Activated naive CD8-positive, alpha-beta T cell (primary cell): ENCODE data around the gene NEK6.

Source experiments
- H3K27ac Mint-ChIP-seq: one replicate; pipeline ENCODE4 v1.8.0; 2021; ENCODE audit warnings: mixed read lengths
- H3K27me3 Mint-ChIP-seq: one replicate; pipeline ENCODE4 v1.8.0; 2021; ENCODE audit warnings: mixed read lengths
- H3K36me3 Mint-ChIP-seq: one replicate; pipeline ENCODE4 v1.8.0; 2021; ENCODE audit warnings: mixed read lengths
- H3K4me1 Mint-ChIP-seq: one replicate; pipeline ENCODE4 v1.8.0; 2021; ENCODE audit warnings: low read depth, mixed read lengths
- H3K4me3 Mint-ChIP-seq: one replicate; pipeline ENCODE4 v1.8.0; 2021; ENCODE audit warnings: mild to moderate bottlenecking, mixed read lengths
- H3K9me3 Mint-ChIP-seq: one replicate; pipeline ENCODE4 v1.8.0; 2021; ENCODE audit warnings: low read depth, mixed read lengths

The NEK6 gene

DNA sequence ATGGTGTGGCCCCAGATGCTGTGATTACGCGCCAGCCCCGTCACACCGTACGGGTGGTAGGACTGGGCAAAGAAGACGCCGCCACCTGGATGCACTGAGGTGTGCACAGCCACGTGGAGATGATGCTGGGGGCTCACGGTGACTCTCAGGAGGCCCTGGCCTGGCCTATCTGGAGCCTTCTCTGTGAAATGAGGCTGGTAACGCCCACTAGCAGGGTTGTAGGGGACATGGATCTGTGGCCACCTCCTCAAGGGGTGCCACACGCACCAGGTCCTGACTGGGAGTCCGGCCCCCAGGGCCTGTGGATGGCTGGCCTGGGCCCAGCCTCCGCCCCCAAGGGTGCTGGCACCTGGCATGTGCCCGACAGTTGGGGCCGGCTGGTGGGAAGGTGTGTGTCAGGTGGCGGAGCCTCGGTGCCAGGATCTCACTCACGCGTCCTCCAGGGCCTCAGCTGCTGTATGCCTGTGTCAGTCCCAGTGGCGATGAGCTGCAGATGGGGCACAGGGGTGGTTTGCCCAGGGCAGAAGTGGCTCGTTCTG, 32.4 kb downstream of the NEK6 start:
- H3K4me1 Mint-ChIP-seq = peaks cover 51% of the 10 kb centered on the region
- H3K9me3 Mint-ChIP-seq = no peaks in the 10 kb centered on the region
- H3K4me3 Mint-ChIP-seq = no peak overlapping the region
- peaks cover 2% of the 10 kb centered on the region for H3K36me3 Mint-ChIP-seq
- H3K27me3 Mint-ChIP-seq = peaks cover 1% of the 10 kb centered on the region
- H3K27ac Mint-ChIP-seq = no peak overlapping the region

DNA sequence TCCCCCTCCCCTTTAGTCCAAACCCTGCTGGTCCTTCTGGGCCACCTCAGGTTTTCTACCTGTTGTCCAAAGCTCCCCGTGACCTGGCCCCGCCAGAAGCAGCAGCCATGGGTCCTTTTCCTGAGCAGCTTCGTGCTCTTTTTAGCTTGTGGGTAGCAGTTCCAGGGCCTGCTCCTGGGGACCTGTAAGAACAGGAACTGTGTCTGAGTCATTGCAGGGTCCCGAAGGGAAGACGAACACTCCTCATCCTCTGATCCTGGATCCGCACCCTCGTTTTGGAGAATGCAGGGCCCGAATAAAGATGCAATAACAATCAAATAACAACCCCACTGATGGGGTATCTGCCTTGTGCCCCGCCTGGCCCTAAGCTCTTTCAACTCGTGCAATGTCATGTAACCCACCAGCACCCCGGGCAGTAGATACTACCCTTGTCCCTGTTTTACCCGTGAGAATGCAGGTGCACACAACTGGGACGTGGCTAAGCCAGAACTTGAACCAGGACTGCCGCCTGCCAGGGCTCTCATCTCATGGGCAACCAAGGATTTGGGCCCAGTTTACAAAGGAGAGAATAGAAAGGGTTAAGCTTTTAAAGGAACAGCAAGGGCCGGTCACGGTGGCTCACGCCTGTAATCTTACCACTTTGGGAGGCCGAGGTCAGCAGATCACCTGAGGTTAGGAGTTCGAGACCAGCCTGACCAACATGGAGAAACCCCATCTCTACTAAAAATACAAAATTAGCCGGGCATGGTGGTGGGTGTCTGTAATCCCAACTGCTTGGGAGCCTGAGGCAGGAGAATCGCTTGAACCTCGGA, 33.2 kb downstream of the NEK6 start:
- peaks cover 2% of the 10 kb centered on the region for H3K36me3 Mint-ChIP-seq
- H3K27me3 Mint-ChIP-seq = peaks cover 1% of the 10 kb centered on the region
- H3K4me1 Mint-ChIP-seq = peaks cover 47% of the 10 kb centered on the region
- H3K27ac Mint-ChIP-seq = peak overlapping the region; percentile 24
- peak overlapping the region; percentile 64 for H3K4me3 Mint-ChIP-seq
- H3K9me3 Mint-ChIP-seq = no peaks in the 10 kb centered on the region

DNA sequence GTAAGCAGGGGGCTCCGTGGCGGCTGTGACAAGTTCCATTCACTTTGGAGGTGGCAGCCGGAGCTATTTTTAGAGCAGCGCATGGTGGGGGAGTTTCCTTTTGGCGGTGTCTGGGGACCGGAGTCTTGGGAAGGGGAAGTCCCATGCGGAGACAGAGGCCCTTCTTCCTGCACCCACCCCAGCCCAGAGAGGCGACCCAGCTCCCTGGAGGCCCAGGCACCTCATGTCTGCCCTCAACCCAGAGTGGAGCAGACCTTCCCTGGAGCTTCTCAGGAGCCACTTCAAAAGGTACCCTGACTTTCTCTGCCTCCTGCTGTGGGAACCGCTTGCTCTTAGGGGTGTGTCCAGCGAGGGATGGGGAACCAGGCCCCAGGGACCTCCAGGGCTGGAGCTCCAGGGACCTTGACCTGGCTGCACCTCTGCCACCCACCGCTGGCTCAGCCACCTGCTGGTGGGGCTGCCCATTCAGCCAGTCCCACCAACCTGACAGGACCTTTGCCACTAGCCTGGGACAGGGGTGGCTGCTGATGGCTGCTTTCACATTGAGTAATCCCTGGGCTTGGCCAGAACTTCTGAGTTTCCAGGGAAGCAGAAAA, 34.1 kb downstream of the NEK6 start:
- Mint-ChIP-seq H3K27me3 (peaks cover 1% of the 10 kb centered on the region), H3K4me1 (peaks cover 38% of the 10 kb centered on the region), H3K36me3 (peaks cover 2% of the 10 kb centered on the region), H3K9me3 (no peaks in the 10 kb centered on the region), H3K4me3 (peak overlapping the region; percentile 64), H3K27ac (peak overlapping the region; percentile 28)

GRCh38 chr9:124292696-124293593, 35.2 kb downstream of the NEK6 start:
- H3K27ac Mint-ChIP-seq = peak overlapping the region; percentile 47
- peaks cover 33% of the 10 kb centered on the region for H3K4me1 Mint-ChIP-seq
- peak overlapping the region; percentile 64 for H3K4me3 Mint-ChIP-seq
- H3K27me3 Mint-ChIP-seq = peaks cover 1% of the 10 kb centered on the region
- H3K36me3 Mint-ChIP-seq = peaks cover 2% of the 10 kb centered on the region
- no peaks in the 10 kb centered on the region for H3K9me3 Mint-ChIP-seq

- H3K4me3 Mint-ChIP-seq = peak overlapping the region; percentile 64
- H3K27me3 Mint-ChIP-seq = peaks cover 1% of the 10 kb centered on the region
- no peak overlapping the region for H3K27ac Mint-ChIP-seq
- no peaks in the 10 kb centered on the region for H3K9me3 Mint-ChIP-seq
- peaks cover 2% of the 10 kb centered on the region for H3K36me3 Mint-ChIP-seq
- peaks cover 33% of the 10 kb centered on the region for H3K4me1 Mint-ChIP-seq
These were observed 36.2 kb downstream of the NEK6 start for GRCh38 chr9:124293718-124294506.

- H3K4me1 Mint-ChIP-seq = peaks cover 29% of the 10 kb centered on the region
- no peaks in the 10 kb centered on the region for H3K9me3 Mint-ChIP-seq
- no peak overlapping the region for H3K27ac Mint-ChIP-seq
- H3K36me3 Mint-ChIP-seq = no peaks in the 10 kb centered on the region
- H3K27me3 Mint-ChIP-seq = no peaks in the 10 kb centered on the region
- H3K4me3 Mint-ChIP-seq = peak overlapping the region; percentile 23
These were observed 37.5 kb downstream of the NEK6 start for GRCh38 chr9:124295159-124295794.

- Mint-ChIP-seq H3K36me3 (no peaks in the 10 kb centered on the region), H3K4me1 (peaks cover 25% of the 10 kb centered on the region)
These were observed 38.3 kb downstream of the NEK6 start for GRCh38 chr9:124296094-124296493.

DNA sequence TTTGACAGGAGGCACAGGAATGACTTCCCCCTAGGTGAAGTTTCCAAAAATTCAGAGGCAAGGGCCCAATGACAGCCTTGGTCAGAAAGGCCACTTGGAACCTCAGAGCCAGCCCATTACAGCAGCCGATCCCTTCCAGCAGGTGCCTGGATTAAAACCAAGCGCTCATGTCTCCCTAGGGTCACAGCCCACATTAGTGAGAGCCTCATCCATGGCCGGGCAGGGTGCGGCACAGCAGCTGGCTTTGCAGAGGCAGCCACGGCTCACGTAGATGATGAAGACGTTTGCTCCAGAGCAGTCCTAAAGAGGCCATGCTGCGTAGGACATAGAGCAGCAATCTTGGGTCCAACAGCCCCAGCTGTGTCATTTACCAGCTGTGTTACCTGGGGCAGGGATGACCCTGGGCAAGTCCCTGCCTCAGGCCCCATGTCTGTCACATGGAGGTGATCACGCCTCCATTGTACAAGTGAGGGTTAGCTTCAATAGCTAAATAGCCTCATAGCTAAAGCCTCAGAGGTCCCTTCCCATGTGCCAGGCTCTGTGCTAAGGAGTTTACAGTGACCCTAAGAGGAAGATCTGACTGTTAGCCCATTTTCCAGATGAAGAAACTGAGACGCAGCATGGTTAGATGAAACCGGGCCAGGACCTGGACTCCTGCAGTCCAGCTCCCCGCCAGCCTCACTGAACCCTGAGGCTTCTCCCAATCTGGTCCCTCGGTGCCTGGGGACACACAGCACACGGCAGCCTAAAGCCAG, 39.2 kb downstream of the NEK6 start:
- peaks cover 17% of the 10 kb centered on the region for H3K4me1 Mint-ChIP-seq

More at GRCh38 chr9:124296094-124296493, 38.3 kb downstream of the NEK6 start:
- Mint-ChIP-seq H3K27me3 (no peaks in the 10 kb centered on the region), H3K9me3 (no peaks in the 10 kb centered on the region), H3K27ac (no peak overlapping the region), H3K4me3 (no peak overlapping the region)

DNA sequence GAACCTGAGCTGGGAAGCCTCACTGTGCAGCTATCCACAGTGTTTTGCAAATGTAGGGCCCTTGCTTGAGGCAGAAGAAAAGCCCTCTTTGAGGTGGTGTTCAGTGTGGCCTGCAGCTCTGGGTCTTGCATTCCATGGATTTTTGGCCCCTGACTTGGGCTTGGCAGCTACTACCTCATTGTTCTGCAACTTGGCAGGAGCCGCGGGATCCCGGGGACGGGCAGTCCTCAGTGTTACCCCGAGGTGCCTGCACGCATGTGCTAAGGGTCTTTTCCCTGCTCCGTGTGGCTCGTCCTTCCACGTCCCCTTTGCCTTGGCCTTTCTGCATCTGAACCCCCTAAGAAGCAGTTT, 39.8 kb downstream of the NEK6 start:
- H3K27me3 Mint-ChIP-seq = no peaks in the 10 kb centered on the region
- no peak overlapping the region for H3K4me3 Mint-ChIP-seq
- peaks cover 15% of the 10 kb centered on the region for H3K4me1 Mint-ChIP-seq
- H3K9me3 Mint-ChIP-seq = no peaks in the 10 kb centered on the region
- no peak overlapping the region for H3K27ac Mint-ChIP-seq
- H3K36me3 Mint-ChIP-seq = no peaks in the 10 kb centered on the region

More for the DNA sequence above, 39.2 kb downstream of the NEK6 start:
- Mint-ChIP-seq H3K27ac (no peak overlapping the region), H3K9me3 (no peaks in the 10 kb centered on the region), H3K27me3 (no peaks in the 10 kb centered on the region), H3K4me3 (no peak overlapping the region), H3K36me3 (no peaks in the 10 kb centered on the region)

- H3K4me3 Mint-ChIP-seq = peak overlapping the region; percentile 32
- H3K36me3 Mint-ChIP-seq = no peaks in the 10 kb centered on the region
- H3K9me3 Mint-ChIP-seq = no peaks in the 10 kb centered on the region
- no peaks in the 10 kb centered on the region for H3K27me3 Mint-ChIP-seq
- H3K4me1 Mint-ChIP-seq = peaks cover 12% of the 10 kb centered on the region
- no peak overlapping the region for H3K27ac Mint-ChIP-seq
These were observed 40.3 kb downstream of the NEK6 start for GRCh38 chr9:124297915-124298645.

- Mint-ChIP-seq H3K4me3 (no peak overlapping the region), H3K36me3 (no peaks in the 10 kb centered on the region), H3K9me3 (no peaks in the 10 kb centered on the region), H3K4me1 (peaks cover 11% of the 10 kb centered on the region), H3K27ac (no peak overlapping the region), H3K27me3 (no peaks in the 10 kb centered on the region)
These were observed 41.0 kb downstream of the NEK6 start for GRCh38 chr9:124298646-124299235.

DNA sequence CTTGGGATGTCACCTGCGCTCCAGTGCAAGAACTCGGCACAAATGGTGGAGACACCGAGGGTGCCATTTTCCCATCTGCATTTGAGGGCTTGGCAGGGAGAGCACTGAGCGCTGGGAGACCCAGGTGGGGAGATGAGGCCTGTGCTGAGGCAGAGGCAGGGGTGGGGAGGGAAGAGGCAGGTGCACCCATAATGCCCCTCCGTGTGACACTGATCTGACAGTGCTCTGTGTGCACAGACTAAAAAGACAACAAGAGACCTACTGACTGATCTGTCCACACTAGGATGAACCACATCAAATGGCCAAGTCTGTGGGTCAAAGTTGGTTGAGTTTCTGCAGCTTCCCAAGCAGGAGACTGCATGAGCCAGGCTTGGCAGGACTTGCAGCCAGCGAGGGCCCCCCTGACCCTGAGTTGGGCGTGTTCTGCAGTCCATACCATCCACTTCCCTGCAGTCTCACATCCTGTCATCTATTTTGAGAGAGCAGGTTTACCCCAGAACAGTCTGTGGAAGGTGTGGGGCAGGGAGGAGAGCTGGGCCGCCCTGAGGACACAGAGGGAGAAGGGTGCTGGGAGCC, 41.9 kb downstream of the NEK6 start:
- H3K27me3 Mint-ChIP-seq = no peaks in the 10 kb centered on the region
- no peak overlapping the region for H3K27ac Mint-ChIP-seq
- H3K4me3 Mint-ChIP-seq = no peak overlapping the region
- H3K36me3 Mint-ChIP-seq = no peaks in the 10 kb centered on the region
- no peaks in the 10 kb centered on the region for H3K9me3 Mint-ChIP-seq
- H3K4me1 Mint-ChIP-seq = peaks cover 5% of the 10 kb centered on the region
